IMR-90 (cell line): Measurements from ENCODE around the gene LNX1. TPM values are rescaled to one million over a fixed set of nuclear protein-coding genes. Genes with fewer than 3 reads are reported as not detected.

ENCODE experiments used
- ATAC-seq: fragments of 200-7000 bp; cut with Tn5 transposase; 2 replicates; pipeline ENCODE4 v1.9.1; 2020; ENCODE audit warnings: low read depth, mild to moderate bottlenecking, moderate library complexity
- BruUV-seq: library from RNA; stranded (reverse); fragments of 400-500 nt; replicated peaks from 2 replicates; lab custom pipeline; 2021; lab: Mats Ljungman, UMichigan
- CTCF ChIA-PET: fragments of 300-600 bp; formaldehyde crosslinking; extraction: SDS; loops from one replicate; lab custom pipeline; 2021; ENCODE audit warnings: antibody characterized with exemption; lab: Yijun Ruan, JAX
- POLR2A ChIA-PET: fragments of 300-600 bp; sonication (Branson Sonifier 250); formaldehyde crosslinking; loops from one replicate; lab custom pipeline; 2022; ENCODE audit warnings: antibody characterized with exemption; ENCODE audit not compliant: unreplicated experiment; lab: Charles Lee
- DNase-seq: peaks from one replicate; pipeline ENCODE4 v3.0.0; 2013
- H2AFZ ChIP-seq: replicated peaks from 2 replicates; pipeline ENCODE3; 2013; ENCODE audit warnings: low read length, mild to moderate bottlenecking; ENCODE audit not compliant: poor library complexity
- H2AK5ac ChIP-seq: 2 replicates; pipeline ENCODE4 v1.6.1; 2013; ENCODE audit warnings: low read depth, low read length, inconsistent platforms
- H2AK9ac ChIP-seq: replicated peaks from 2 replicates; pipeline ENCODE3; 2013; ENCODE audit warnings: mild to moderate bottlenecking, low read depth, low read length, moderate library complexity; ENCODE audit not compliant: poor library complexity
- H2BK120ac ChIP-seq: 2 replicates; pipeline ENCODE4 v1.6.1; 2013; ENCODE audit warnings: low read depth, low read length, inconsistent platforms
- H2BK15ac ChIP-seq: 3 replicates; pipeline ENCODE4 v1.6.1; 2013; ENCODE audit warnings: low read depth, low read length, inconsistent platforms
- H2BK20ac ChIP-seq: 2 replicates; pipeline ENCODE4 v1.6.1; 2013; ENCODE audit warnings: low read depth, mild to moderate bottlenecking, inconsistent platforms, low read length, moderate library complexity
- H2BK5ac ChIP-seq: 2 replicates; pipeline ENCODE4 v1.6.1; 2013; ENCODE audit warnings: mild to moderate bottlenecking, low read depth, low read length, inconsistent platforms; ENCODE audit not compliant: poor library complexity, severe bottlenecking
- H3K14ac ChIP-seq: replicated peaks from 2 replicates; pipeline ENCODE4 v1.6.1; 2013; ENCODE audit warnings: low read depth, low read length, inconsistent platforms
- H3K18ac ChIP-seq: 2 replicates; pipeline ENCODE4 v1.6.1; 2013; ENCODE audit warnings: low read depth, low read length, control low read depth
- H3K23ac ChIP-seq: 2 replicates; pipeline ENCODE4 v1.6.1; 2013; ENCODE audit warnings: low read depth, low read length, inconsistent platforms
- H3K27ac ChIP-seq: 2 replicates; pipeline ENCODE4 v1.5.1; 2013; ENCODE audit warnings: mild to moderate bottlenecking, control low read depth, low read length; ENCODE audit not compliant: insufficient read depth
- H3K27me3 ChIP-seq: 2 replicates; pipeline ENCODE4 v1.6.1; 2013; ENCODE audit warnings: low read length; ENCODE audit not compliant: control insufficient read depth, insufficient read depth
- H3K36me3 ChIP-seq: 2 replicates; pipeline ENCODE4 v1.6.1; 2013; ENCODE audit warnings: low read length, mixed read lengths; ENCODE audit not compliant: control insufficient read depth, insufficient read depth
- H3K4ac ChIP-seq: 2 replicates; pipeline ENCODE4 v1.6.1; 2013; ENCODE audit warnings: low read depth, low read length, inconsistent platforms
- H3K4me1 ChIP-seq: 2 replicates; pipeline ENCODE4 v1.6.1; 2013; ENCODE audit warnings: low read length, mixed read lengths; ENCODE audit not compliant: control insufficient read depth, insufficient read depth
- H3K4me2 ChIP-seq: 2 replicates; pipeline ENCODE4 v1.6.1; 2013; ENCODE audit warnings: low read depth, mild to moderate bottlenecking, control low read depth, low read length, moderate library complexity
- H3K4me3 ChIP-seq: 2 replicates; pipeline ENCODE4 v1.5.1; 2013; ENCODE audit warnings: low read depth, mild to moderate bottlenecking, control low read depth, low read length, moderate library complexity; ENCODE audit not compliant: insufficient read depth
- H3K56ac ChIP-seq: 2 replicates; pipeline ENCODE4 v1.6.1; 2013; ENCODE audit warnings: low read length, inconsistent platforms; ENCODE audit not compliant: insufficient read depth; ENCODE audit errors: extremely low read depth
- H3K79me1 ChIP-seq, 2 experiments: 2 replicates each; pipeline ENCODE4 v1.6.1; 2013; ENCODE audit warnings: low read length in 2 of 2, inconsistent platforms in 1 of 2, low read depth in 1 of 2
- H3K9ac ChIP-seq: 2 replicates; pipeline ENCODE4 v1.6.1; 2013; ENCODE audit warnings: low read depth, low read length, control low read depth
- H3K9me1 ChIP-seq: 2 replicates; pipeline ENCODE4 v1.6.1; 2013; ENCODE audit warnings: low read length, inconsistent platforms; ENCODE audit not compliant: insufficient read depth
- H3K9me3 ChIP-seq: 2 replicates; pipeline ENCODE4 v1.6.1; 2013; ENCODE audit warnings: low read length; ENCODE audit not compliant: control insufficient read depth, insufficient read depth
- H4K20me1 ChIP-seq: 2 replicates; pipeline ENCODE4 v1.6.1; 2013; ENCODE audit warnings: low read length, inconsistent platforms; ENCODE audit not compliant: insufficient read depth
- H4K5ac ChIP-seq: 2 replicates; pipeline ENCODE4 v1.6.1; 2013; ENCODE audit warnings: mild to moderate bottlenecking, low read depth, low read length, control low read depth
- H4K8ac ChIP-seq, 2 experiments: 2 replicates each; pipeline ENCODE4 v1.6.1; 2013; ENCODE audit warnings: low read depth in 2 of 2, low read length in 2 of 2, control low read depth in 1 of 2, inconsistent platforms in 1 of 2
- H4K91ac ChIP-seq: 2 replicates; pipeline ENCODE4 v1.6.1; 2013; ENCODE audit warnings: low read depth, low read length, inconsistent platforms; ENCODE audit not compliant: insufficient read depth
- MXI1 ChIP-seq: IDR thresholded peaks from 2 replicates; pipeline ENCODE4 v1.6.1; 2012; ENCODE audit warnings: low read depth, mild to moderate bottlenecking, low read length, moderate library complexity, borderline replicate concordance
- RCOR1 ChIP-seq: IDR thresholded peaks from 2 replicates; pipeline ENCODE4 v1.6.1; 2012; ENCODE audit warnings: mild to moderate bottlenecking, low read length, improper control_type of control experiment; ENCODE audit not compliant: insufficient replicate concordance
- USF2 ChIP-seq: fragments of 150-350 bp; IDR thresholded peaks from 2 replicates; pipeline ENCODE4 v1.6.1; 2017; ENCODE audit warnings: mild to moderate bottlenecking, antibody characterized with exemption, low read length, low read depth
- dilution Hi-C: fragments of 300-500 bp; cut with HindIII; formaldehyde crosslinking; loops from one replicate; pipeline ENCODE4 v1.14.3; 2018; ENCODE audit warnings: low sequenced_read_pairs; ENCODE audit not compliant: unreplicated experiment
- in situ Hi-C: fragments of 300-500 bp; cut with MboI; formaldehyde crosslinking; loops from 3 replicates; pipeline ENCODE4 v1.14.3; 2019; ENCODE audit warnings: low sequenced_read_pairs, inconsistent platforms, mixed read lengths
- intact Hi-C: fragments of 100-400 bp; cut with micrococcal nuclease; formaldehyde crosslinking; loops from 2 replicates; pipeline ENCODE4 v1.10.0; 2022
- polyA plus RNA-seq, 3 experiments: library from polyadenylated mRNA; depleted of rRNA; stranded (reverse); fragments of >200 nt; gene quantifications; 2 replicates each; pipeline ENCODE4 v1.2.3, GENCODE V29; 2012; ENCODE audit warnings: low replicate concordance in 1 of 3
- total RNA-seq: library from RNA; depleted of rRNA; stranded (reverse); fragments of >200 nt; gene quantifications from 2 replicates; pipeline ENCODE4 v1.2.3, GENCODE V29; 2012

The LNX1 gene
- total and polyA plus RNA-seq, 2 of the 4 experiments (the other 2 are of a cell fraction): 0.15 to 0.36 TPM

- CTCF ChIA-PET: no interaction called here
- Histone ChIP-seq H3K4me3 (no peak overlapping the region), H2AFZ (no peak overlapping the region), H2BK15ac (no peak overlapping the region), H2BK120ac (no peak overlapping the region), H4K8ac (no peak overlapping the region), H3K9me1 (peaks cover 3% of the 10 kb centered on the region; the same call in 1 of the 2 replicates), H3K79me1 (peaks cover 10 to 31% of the 10 kb centered on the region in 2 experiments; a peak in 3 of 4 replicates), H2BK20ac (no peak overlapping the region), H3K23ac (no peak overlapping the region), H3K18ac (no peak overlapping the region), H3K4me1 (no peaks in the 10 kb centered on the region; the same call in 1 of the 2 replicates), H4K5ac (no peak overlapping the region), H3K56ac (no peak overlapping the region), H3K36me3 (peaks cover 21% of the 10 kb centered on the region), H3K27me3 (no peaks in the 10 kb centered on the region), H3K9ac (no peak overlapping the region), H3K14ac (no peak overlapping the region), H3K27ac (no peak overlapping the region), H4K91ac (no peak overlapping the region), H2AK5ac (no peak overlapping the region), H3K9me3 (no peaks in the 10 kb centered on the region), H3K4ac (no peak overlapping the region), H3K4me2 (no peak overlapping the region), H4K20me1 (no peaks in the 10 kb centered on the region), H2BK5ac (no peak overlapping the region), H2AK9ac (no peak overlapping the region)
- TF ChIP-seq RCOR1 (no peak), MXI1 (no peak), USF2 (no peak)
- intact Hi-C loops (no loop called here), in situ Hi-C loops (no loop called here), dilution Hi-C loops (no loop called here)
- BruUV-seq: no TSS peak
- DNase-seq: no peak
- ATAC-seq: no peak
- POLR2A ChIA-PET: no interaction called here
Measured at GRCh38 chr4:53427366-53427765, 163.9 kb downstream of the LNX1 start.
